OCI-LY7 (cell line): ENCODE measurements around the gene UBAC1.

ENCODE experiments used
- EZH2phosphoT487 ChIP-seq: fragments of 200-600 bp; sonication (generic); IDR thresholded peaks from 2 replicates; pipeline ENCODE4 v1.6.1; 2018; ENCODE audit warnings: low read depth, borderline replicate concordance, mild to moderate bottlenecking, mixed run types, antibody characterized with exemption, low read length, moderate library complexity, mixed read lengths
- TF ChIP-seq, protein P1 (sequence below): fragments of 200-600 bp; sonication (generic); conservative IDR thresholded peaks from 2 replicates; pipeline ENCODE4 v1.5.1; 2014; ENCODE audit warnings: mild to moderate bottlenecking, antibody characterized with exemption, low read length, moderate library complexity, mixed read lengths

- TF ChIP-seq, protein P1, sequence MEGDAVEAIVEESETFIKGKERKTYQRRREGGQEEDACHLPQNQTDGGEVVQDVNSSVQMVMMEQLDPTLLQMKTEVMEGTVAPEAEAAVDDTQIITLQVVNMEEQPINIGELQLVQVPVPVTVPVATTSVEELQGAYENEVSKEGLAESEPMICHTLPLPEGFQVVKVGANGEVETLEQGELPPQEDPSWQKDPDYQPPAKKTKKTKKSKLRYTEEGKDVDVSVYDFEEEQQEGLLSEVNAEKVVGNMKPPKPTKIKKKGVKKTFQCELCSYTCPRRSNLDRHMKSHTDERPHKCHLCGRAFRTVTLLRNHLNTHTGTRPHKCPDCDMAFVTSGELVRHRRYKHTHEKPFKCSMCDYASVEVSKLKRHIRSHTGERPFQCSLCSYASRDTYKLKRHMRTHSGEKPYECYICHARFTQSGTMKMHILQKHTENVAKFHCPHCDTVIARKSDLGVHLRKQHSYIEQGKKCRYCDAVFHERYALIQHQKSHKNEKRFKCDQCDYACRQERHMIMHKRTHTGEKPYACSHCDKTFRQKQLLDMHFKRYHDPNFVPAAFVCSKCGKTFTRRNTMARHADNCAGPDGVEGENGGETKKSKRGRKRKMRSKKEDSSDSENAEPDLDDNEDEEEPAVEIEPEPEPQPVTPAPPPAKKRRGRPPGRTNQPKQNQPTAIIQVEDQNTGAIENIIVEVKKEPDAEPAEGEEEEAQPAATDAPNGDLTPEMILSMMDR, result no peak
- no peak for TF ChIP-seq EZH2phosphoT487
These were observed 5.0 kb downstream of the UBAC1 start for GRCh38 chr9:135955934-135956801.
